Measurements from ENCODE around the gene RTKN. TPM values are rescaled to one million over a fixed set of nuclear protein-coding genes. Genes with fewer than 3 reads are reported as not detected.
"Not testable (repeated sequence)": the region's sequence is repeated elsewhere in the genome, so short reads cannot be mapped to it uniquely, and the experiment has no call there.

The RTKN gene
- total RNA-seq, 6 donors from 2014 or later: 26.7 to 95.3 (median 34.0) TPM

- no peak for TF ChIP-seq POLR2A (IDR thresholded peaks at IDR 0.05)
- TF ChIP-seq CTCF (IDR thresholded peaks at IDR 0.05): no peak
- no peak for TF ChIP-seq POLR2AphosphoS5 (IDR thresholded peaks at IDR 0.05)
- no peak for TF ChIP-seq EP300 (IDR thresholded peaks at IDR 0.05)
- Histone ChIP-seq H3K4me3 (no peak overlapping the region), H3K27me3 (peaks cover 0 to 9% (median 3%) of the 10 kb centered on the region in 4 donors), H3K36me3 (no peaks in the 10 kb centered on the region), H3K4me1 (peaks cover 13 to 32% (median 21%) of the 10 kb centered on the region in 4 donors), H3K27ac (no peak overlapping the region), H3K9me3 (no peaks in the 10 kb centered on the region)
- WGBS, 2 donors: 36 to 37% methylated on average over 5 of the region's 5 CpGs
- ATAC-seq (ENCODE audit: low FRiP score in 2 of 2) (no peak), DNase-seq (no peak)
Measured at GRCh38 chr2:74444498-74445318, 3.0 kb upstream of the RTKN start.

DNA sequence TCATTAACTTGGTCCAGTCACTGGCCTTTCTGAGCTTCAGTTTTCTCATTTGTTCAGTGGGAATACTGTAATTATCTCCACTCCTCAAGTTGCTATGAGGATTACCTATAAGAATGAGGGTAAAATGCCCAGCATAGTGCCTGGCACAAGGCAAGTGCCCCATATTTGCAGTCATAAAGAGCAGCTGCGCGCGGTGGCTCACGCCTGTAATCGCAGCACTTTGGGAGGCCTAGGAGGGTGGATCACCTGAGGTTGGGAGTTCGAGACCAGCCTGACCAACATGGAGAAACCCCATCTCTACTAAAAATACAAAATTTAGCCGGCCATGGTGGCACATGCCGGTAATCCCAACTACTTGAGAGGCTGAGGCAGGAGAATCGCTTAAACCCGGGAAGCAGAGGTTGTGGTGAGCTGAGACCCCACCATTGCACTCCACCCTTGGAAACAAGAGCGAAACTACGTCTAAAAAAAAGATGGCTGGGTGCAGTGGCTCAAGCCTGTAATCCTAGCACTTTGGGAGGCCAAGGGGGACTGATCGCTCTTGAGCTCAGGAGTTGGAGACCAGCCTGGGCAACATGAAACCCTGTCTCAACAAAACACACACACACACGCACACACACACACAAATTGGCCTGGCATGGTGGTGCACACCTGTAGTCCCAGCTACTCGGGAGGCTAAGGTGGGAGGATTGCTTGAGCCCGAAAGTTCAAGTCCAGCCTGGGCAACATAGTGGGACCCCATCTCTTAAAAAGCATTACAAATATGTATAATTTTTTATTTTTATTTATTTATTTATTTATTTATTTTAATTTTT lies 953 bp upstream of the RTKN start:
- whole genome bisulfite sequencing, 2 donors: 89 to 94% methylated on average over 14 to 16 of the region's 16 CpGs
- not testable (repeated sequence) for ATAC-seq (ENCODE audit: low FRiP score in 2 of 2); DNase-seq; H3K36me3 ChIP-seq; H3K9me3 ChIP-seq; H3K27me3 ChIP-seq
- H3K4me1 ChIP-seq: peaks cover 22 to 45% (median 30%) of the 10 kb centered on the region in 4 donors
- peak overlapping the region in 3 of 4 donors; percentile 42 to 64 (median 59) for H3K4me3 ChIP-seq
- peak overlapping the region; percentile 74 to 88 (median 84) for H3K27ac ChIP-seq

GRCh38 chr2:74441170-74441689 lies 507 bp downstream of the RTKN start:
- Histone ChIP-seq H3K27me3 (peaks cover 0 to 9% (median 3%) of the 10 kb centered on the region in 4 donors), H3K9me3 (no peaks in the 10 kb centered on the region), H3K27ac (peak overlapping the region; percentile 74 to 88 (median 84)), H3K4me1 (peaks cover 22 to 50% (median 30%) of the 10 kb centered on the region in 4 donors), H3K36me3 (no peaks in the 10 kb centered on the region), H3K4me3 (peak overlapping the region; percentile 22 to 64 (median 50))
- ATAC-seq (ENCODE audit: low FRiP score in 2 of 2) (peak; percentile 20 to 31), DNase-seq (peak in 1 of 2 donors; percentile 78)
- TF ChIP-seq POLR2AphosphoS5 (IDR thresholded peaks at IDR 0.05) (no peak), CTCF (IDR thresholded peaks at IDR 0.05) (no peak), POLR2A (IDR thresholded peaks at IDR 0.05) (no peak), EP300 (IDR thresholded peaks at IDR 0.05) (no peak)
- 33 to 47% methylated on average over 12 to 32 of the region's 33 CpGs for WGBS, 2 donors

GRCh38 chr2:74440378-74441169 lies 1.2 kb downstream of the RTKN start:
- 12 to 52% methylated on average over 16 to 45 of the region's 45 CpGs for WGBS, 2 donors
- Histone ChIP-seq H3K4me3 (peak overlapping the region; percentile 1 to 64 (median 50)), H3K27me3 (peaks cover 0 to 9% (median 3%) of the 10 kb centered on the region in 4 donors), H3K9me3 (no peaks in the 10 kb centered on the region), H3K36me3 (no peaks in the 10 kb centered on the region), H3K4me1 (peaks cover 22 to 50% (median 30%) of the 10 kb centered on the region in 4 donors), H3K27ac (peak overlapping the region; percentile 74 to 88 (median 84))
- ATAC-seq (ENCODE audit: low FRiP score in 2 of 2): peak; percentile 95 to 96
- DNase-seq: peak; percentile 88 to 95
- TF ChIP-seq CTCF (IDR thresholded peaks at IDR 0.05): peak in 5 of 6 experiments; percentile 40 to 74 (median 63)
- peak in 1 of 2 donors; percentile 35 for TF ChIP-seq POLR2AphosphoS5 (IDR thresholded peaks at IDR 0.05)
- TF ChIP-seq POLR2A (IDR thresholded peaks at IDR 0.05): peak in 2 of 4 donors; percentile 44 to 47
- TF ChIP-seq EP300 (IDR thresholded peaks at IDR 0.05): no peak

Data from upper lobe of left lung (tissue), 6 donors.